ENCODE results near the gene SUPT3H.

Gene SUPT3H

GRCh38 chr6:45387236-45387635 is 9.5 kb upstream of the SUPT3H start:
- no peak for DNase-seq

DNA sequence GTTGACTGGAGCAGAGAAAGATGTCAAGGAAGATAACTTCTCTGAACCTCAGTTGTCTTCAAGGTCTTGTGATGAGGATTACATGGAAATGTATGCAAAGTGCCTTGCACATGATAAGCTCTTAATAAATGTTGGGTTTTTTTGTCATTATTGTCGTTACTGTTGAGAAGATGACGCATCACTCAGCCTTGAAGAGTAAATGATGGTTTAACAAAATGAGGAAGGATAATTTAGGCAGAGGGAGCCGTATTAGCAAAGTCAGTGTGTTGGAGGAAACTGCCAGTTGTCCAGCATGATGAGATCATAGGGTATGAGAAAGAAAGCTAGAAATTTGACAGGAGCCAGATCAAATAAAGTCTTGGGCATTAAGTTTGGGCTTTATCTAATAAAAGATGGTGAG is 8.8 kb upstream of the SUPT3H start:
- no peak for DNase-seq

GRCh38 chr6:45382391-45382790 is 4.7 kb upstream of the SUPT3H start:
- no peak for DNase-seq

DNA sequence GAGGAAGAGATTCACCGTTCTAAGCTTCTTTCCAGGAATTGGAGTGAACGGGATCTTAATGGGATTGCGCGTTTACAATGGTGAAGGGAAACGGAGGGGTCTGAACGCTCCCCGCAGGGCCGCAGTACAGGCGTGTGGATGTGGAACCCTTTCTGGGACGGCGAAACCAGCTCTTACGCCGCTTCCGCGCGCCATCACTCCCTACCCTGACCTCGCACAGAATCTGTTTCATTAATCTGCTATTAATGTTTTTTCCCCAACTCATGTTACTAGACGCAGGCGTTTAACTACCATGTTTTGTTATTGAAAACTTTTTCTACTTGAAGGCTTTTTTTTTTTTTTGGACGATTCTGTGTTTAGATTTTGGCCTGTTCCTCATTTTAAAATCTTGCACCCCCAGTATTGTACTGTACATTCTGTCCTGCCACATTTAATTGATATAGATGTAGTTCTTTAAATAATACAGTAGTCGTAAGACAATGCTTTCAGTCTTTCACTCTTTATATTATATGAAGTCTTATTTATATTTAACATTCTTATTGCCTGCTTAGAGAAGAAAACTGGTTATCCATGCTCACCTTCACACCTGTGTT is 696 bp upstream of the SUPT3H start:
- no peak for DNase-seq

- DNase-seq, result no peak
Observed at GRCh38 chr6:45377043-45377553, 636 bp downstream of the SUPT3H start.

- no peak for DNase-seq
Observed at GRCh38 chr6:45376310-45377042, 1.3 kb downstream of the SUPT3H start.

DNA sequence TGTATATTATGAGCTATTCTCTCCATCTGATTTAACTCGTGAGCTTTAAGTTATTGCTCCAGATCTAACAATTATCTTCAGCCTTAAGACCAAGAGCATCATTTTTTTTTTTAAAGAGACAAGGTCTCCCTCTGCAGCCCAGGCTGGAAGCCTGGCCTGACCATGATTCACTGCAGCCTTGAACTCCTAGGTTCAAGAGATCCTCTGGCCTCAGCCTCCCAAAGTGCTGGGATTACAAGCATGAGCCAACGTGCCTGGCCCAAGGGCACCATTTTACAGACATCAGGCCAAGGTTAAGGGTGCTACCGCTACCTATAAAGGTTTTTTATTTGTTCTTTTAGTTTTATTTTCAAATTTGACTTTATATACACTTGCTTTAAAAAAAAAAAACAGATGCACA is 2.3 kb downstream of the SUPT3H start:
- DNase-seq, result no peak

- no peak for DNase-seq
Observed at GRCh38 chr6:45371924-45372573, 5.7 kb downstream of the SUPT3H start.

DNA sequence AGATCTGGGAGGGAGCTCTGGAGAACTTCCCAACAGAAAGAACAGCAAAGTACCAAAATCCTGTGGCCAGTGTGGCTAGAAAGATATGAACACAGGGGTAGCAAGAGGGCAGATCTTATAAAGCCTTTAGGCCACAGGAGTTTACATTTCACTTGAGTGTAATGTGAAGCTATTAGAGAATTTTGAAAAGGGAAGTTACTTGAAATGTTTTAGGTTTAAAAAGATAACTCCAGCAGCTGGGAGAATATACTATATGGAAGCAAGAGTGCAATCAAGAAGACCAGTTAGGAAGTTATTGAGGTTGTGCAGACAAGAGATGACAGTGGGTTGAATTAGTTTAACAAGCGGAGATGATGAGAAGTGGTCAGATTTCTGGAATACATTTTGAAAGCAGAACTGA is 7.9 kb downstream of the SUPT3H start:
- DNase-seq, result no peak

GRCh38 chr6:45367999-45368398 is 9.7 kb downstream of the SUPT3H start:
- DNase-seq, result no peak

GRCh38 chr6:45366534-45366933 is 11.2 kb downstream of the SUPT3H start:
- no peak for DNase-seq

DNA sequence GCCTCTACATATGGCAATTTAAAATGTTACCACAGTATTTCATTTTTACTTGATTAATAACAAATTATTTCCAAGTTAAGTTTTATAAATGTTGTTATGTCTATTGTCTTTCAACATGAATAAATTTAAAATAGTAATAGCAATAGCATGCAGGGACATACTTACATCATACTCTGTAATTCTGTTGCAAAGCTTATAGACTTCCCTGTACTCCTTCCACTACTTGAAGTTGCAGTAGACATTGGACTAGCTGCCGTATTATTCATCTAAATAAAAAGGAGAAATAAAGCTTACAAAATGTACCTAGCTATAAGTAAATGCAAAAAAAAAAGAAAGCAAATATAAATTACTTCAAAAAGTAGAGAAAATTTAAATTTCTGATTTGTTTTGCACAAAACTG is 12.7 kb downstream of the SUPT3H start:
- DNase-seq, result no peak

DNA sequence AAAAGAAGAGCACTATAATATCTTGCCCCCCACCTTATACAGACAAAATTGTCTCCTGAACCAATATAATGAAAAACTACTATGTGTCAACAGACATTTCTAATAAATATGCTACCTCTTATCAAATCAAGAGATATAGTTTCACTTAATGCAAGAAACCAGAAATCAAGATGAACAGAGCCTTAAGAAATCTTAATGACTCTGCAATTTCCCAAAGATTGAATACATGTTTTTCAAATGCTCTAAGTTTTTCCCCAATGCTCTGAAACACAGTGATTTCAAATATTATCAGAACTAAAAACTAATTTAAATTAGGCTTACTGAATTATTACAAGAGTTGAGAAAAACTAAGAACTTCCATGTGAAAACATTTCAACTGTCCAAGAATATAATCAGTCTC is 13.3 kb downstream of the SUPT3H start:
- no peak for DNase-seq

DNA sequence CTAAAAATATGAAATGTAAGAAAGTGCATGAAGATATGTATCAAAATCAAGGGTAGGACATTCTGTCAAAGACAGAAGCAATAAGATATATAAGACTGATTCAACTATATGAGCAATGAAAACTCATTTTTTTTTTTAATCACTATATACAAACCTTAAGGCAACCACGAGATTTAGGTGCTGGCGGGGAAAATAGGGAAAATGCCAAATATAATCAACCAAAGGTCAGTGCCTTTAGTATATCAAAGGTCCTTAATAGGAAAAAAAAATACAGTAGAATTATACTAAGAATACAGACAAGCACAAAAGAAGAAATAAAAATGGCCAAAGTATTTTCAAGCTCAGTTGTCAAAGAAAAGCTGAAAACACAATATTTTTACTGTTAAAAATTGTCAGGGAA is 24.1 kb downstream of the SUPT3H start:
- no peak for DNase-seq

GRCh38 chr6:45351667-45352066 is 26.1 kb downstream of the SUPT3H start:
- peak; percentile 47 for DNase-seq

DNA sequence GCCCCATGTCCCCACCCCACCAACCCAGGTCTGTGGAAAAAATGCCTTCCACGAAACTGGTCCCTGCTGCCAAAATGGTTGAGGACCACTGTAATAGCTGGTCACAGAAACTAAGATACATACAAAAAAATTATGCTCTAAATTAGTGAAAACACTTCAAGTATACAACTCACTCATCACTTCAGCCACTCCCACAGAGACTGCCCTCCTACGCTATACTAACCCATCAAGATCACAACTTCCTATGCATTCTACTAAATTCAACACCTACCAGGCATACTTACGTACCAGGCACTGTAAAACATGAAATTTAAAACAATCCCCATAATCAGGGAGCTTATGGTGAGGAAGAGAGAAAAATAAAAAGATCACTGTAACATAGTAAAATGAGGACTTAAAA is 26.7 kb downstream of the SUPT3H start:
- no peak for DNase-seq

DNA sequence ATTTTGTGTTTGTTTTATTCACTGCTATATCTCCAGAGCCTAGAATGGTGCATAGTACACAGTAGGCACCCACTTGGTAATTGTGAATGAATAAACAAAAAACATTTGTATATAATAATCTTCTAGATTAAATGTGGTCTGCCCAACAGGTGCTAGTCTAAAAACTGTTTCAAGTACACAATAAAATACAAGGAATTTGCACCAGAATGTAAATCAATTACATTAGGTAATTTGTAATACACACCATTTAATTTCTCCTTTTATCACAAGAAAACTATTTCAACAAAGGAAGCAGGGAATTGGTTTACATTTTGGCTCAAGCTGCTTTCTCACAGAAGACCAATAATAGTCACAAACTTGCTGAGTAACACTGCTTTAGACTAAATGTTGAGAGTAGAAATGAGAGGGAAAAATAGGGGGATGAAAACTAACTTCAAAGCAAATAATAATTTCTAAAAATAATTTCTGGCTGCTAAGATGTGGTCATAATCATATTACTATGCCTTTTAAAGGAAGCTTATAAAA is 27.5 kb downstream of the SUPT3H start:
- DNase-seq, result peak; percentile 36

GRCh38 chr6:45344900-45345299 is 32.8 kb downstream of the SUPT3H start:
- no peak for DNase-seq

- no peak for DNase-seq
Observed at GRCh38 chr6:45328523-45328922, 49.2 kb downstream of the SUPT3H start.

DNA sequence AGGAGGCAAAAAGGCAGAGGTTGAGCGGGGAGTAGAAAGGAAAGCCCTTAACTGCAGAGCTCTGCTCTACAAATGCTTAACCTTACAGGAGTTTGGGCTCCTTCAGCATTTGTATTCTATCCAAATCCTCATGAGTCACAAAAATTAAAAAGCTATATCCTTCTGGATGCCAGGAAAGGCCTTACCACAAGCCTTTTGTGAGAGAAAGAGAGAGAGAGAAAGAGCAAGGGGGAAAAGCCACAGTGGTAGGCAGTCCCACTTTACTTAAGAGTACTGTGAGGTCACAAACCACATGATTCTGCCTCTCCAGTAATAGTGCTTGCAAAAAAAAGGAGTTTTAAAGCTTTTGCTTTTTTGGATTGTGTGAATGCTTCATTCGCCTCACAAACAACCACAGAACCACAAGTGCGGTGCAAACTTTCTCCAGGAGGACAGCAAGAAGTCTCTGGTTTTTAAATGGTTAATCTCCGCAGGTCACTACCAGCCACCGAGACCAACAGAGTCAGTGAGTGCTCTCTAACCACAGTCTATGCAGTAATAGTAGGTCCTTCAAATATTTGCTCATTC is 49.7 kb downstream of the SUPT3H start, which contains the start of gene RUNX2:
TSS of gene RUNX2 (plus strand) at position 375 of the 567 bp plus-strand sequence. CDS start 397 bp downstream, outside the sequence.
- DNase-seq, result no peak

DNA sequence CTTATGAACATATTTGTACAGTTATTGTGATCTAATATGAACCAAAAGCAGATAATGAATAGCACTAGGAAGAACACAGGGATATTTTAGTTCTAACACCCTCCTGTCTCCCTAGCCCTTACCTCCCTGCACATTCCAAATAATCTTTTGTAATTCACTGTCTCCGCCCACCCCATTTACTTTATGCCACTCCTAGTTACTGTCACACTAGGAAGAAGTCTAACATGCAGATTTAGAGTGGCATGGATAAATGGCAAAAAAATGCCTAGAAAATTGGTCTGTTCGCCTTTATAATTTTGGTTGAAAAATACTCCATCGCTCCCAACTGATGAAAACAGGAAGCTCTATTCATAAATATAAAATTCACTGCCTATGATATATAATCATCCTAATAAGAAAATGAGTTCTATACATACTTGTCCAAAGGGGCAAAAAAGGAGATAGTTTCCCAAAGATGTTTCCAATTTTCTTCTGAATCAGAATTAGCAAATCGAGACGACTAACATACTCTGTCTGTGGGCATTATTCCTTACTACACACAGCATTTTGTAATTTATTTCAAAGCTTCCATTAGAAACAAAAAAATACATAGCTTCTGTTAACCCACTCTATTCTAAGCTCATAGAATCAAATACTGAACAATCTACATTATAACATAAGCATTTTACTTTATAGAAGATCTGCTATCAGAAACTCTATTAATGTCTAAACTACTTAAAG is 50.9 kb downstream of the SUPT3H start:
- no peak for DNase-seq

GRCh38 chr6:45323656-45324224 is 54.0 kb downstream of the SUPT3H start:
- DNase-seq, result no peak
